Activated CD4-positive, CD25-positive, alpha-beta regulatory T cell treated with anti-CD3 and anti-CD28 coated beads, Interleukin-2, amount 50 U/mL, for 72 hours (primary cell): ENCODE results near the gene CSAG1.
"Not testable (repeated sequence)": the region's sequence is repeated elsewhere in the genome, so short reads cannot be mapped to it uniquely, and the experiment has no call there.

Experiments
- DNase-seq: peaks from one replicate; pipeline ENCODE4 v3.0.0; 2021

The CSAG1 gene, protein sequence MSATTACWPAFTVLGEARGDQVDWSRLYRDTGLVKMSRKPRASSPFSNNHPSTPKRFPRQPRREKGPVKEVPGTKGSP

GRCh38 chrX:152733261-152733975 lies at the start of gene CSAG1, which contains the start of gene MAGEA12:
TSS of gene CSAG1 (minus strand) at chrX:152733721. CDS start at chrX:152732460, 1,261 bp downstream.
TSS of gene MAGEA12 (plus strand) at chrX:152733757. CDS start at chrX:152736162, 2,405 bp downstream.
- no peak for DNase-seq

- not testable (repeated sequence) for DNase-seq
These were observed 36.2 kb upstream of the CSAG1 start, which contains the start of gene MAGEA6 for GRCh38 chrX:152769549-152770289. TSS of gene MAGEA6 (minus strand) at chrX:152769689. CDS start at chrX:152767650, 2,039 bp downstream.

GRCh38 chrX:152766562-152766961 lies 33.0 kb upstream of the CSAG1 start:
- DNase-seq = not testable (repeated sequence)

GRCh38 chrX:152761582-152761981 lies 28.1 kb upstream of the CSAG1 start:
- not testable (repeated sequence) for DNase-seq

- DNase-seq = not testable (repeated sequence)
These were observed 26.0 kb upstream of the CSAG1 start for GRCh38 chrX:152759544-152759943.

GRCh38 chrX:152758918-152759317 lies 25.4 kb upstream of the CSAG1 start, which contains the start of gene CSAG3:
TSS of gene CSAG3 (plus strand) at chrX:152759218.
- DNase-seq = not testable (repeated sequence)

DNA sequence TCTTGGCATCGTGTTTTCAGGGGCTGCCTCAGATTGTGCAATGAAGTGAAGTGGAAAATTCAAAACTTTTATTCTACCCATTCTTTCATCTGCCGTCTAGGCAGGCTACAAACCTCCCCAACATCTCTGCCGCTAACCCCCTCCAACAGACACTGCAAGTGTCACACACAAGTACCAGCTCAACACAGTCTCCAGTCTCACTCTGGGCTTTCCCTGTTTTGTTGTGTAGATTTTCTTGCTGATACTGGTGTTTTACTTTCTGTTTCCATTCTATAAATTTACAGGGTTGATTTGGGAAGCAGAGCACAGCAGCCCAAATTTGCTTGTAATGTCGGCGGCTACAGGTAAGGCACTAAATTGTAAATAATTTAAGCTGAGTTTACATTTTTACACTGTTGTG lies 21.4 kb upstream of the CSAG1 start:
- DNase-seq = not testable (repeated sequence)

DNA sequence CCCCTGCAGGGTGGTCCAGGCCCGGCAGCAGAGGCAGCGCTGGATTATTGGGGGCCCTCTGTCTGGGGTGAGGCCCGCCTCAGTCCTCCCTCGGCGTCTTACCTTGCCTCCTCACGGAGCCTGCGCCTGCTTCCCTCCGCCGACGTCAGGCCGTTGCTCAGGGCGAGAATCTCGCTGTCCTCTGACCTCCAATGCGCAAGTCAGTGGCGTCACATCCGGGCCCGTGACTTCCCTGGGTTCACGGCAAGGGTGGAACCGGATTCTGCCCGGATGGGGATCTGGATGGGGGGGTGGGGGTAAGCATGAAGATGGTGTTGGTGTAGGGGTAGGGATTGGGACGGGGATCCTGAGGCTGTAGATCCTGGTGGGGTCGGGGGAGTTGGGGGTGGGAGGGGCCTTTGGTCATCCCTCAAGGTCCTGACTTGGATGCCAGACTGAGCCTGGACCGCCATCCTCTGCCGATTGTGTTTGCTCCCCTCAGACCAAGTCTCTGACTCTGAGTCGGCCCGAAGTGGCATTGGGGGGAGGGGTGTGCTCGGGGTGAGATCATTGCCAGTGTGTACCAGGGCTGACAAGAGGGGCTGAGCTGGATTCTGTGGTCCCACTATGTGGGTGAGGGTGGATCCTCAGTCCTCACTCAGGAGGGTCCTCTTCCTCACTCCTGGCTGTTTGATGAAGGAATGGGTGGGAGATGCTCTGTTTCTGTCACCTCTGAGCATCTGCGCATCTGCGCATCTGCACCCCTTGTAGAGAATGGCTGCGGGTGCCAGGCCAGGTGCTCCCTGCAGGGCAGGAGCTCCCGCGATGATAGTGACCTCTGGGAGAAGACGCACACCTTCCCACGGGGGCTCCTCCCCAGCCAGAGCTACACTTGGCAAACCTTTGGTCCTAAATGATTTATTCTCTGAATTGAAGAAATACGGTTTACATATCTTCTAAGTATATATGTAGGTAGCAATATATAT lies 20.4 kb upstream of the CSAG1 start, which contains the start of gene MAGEA2:
TSS of gene MAGEA2 (minus strand) at position 157 of the 965 bp plus-strand sequence. CDS start 2,479 bp downstream, outside the sequence.
- not testable (repeated sequence) for DNase-seq

GRCh38 chrX:152738560-152738959 lies 5.0 kb upstream of the CSAG1 start:
- DNase-seq = no peak

DNA sequence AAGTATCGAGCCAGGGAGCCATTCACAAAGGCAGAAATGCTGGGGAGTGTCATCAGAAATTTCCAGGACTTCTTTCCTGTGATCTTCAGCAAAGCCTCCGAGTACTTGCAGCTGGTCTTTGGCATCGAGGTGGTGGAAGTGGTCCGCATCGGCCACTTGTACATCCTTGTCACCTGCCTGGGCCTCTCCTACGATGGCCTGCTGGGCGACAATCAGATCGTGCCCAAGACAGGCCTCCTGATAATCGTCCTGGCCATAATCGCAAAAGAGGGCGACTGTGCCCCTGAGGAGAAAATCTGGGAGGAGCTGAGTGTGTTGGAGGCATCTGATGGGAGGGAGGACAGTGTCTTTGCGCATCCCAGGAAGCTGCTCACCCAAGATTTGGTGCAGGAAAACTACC lies 3.0 kb upstream of the CSAG1 start:
- DNase-seq = not testable (repeated sequence)

DNA sequence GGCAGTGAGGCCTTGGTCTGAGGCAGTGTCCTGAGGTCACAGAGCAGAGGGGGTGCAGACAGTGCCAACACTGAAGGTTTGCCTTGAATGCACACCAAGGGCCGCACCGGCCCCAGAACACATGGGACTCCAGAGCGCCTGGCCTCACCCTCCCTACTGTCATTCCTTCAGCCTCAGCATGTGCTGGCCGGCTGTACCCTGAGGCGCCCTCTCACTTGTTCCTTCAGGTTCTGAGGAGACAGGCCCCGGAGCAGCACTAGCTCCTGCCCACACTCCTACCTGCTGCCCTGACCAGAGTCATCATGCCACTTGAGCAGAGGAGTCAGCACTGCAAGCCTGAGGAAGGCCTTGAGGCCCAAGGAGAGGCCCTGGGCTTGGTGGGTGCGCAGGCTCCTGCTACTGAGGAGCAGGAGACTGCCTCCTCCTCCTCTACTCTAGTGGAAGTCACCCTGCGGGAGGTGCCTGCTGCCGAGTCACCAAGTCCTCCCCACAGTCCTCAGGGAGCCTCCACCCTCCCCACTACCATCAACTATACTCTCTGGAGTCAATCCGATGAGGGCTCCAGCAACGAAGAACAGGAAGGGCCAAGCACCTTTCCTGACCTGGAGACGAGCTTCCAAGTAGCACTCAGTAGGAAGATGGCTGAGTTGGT lies 2.5 kb upstream of the CSAG1 start:
- DNase-seq = no peak

GRCh38 chrX:152735101-152735500 lies 1.6 kb upstream of the CSAG1 start:
- DNase-seq = no peak

DNA sequence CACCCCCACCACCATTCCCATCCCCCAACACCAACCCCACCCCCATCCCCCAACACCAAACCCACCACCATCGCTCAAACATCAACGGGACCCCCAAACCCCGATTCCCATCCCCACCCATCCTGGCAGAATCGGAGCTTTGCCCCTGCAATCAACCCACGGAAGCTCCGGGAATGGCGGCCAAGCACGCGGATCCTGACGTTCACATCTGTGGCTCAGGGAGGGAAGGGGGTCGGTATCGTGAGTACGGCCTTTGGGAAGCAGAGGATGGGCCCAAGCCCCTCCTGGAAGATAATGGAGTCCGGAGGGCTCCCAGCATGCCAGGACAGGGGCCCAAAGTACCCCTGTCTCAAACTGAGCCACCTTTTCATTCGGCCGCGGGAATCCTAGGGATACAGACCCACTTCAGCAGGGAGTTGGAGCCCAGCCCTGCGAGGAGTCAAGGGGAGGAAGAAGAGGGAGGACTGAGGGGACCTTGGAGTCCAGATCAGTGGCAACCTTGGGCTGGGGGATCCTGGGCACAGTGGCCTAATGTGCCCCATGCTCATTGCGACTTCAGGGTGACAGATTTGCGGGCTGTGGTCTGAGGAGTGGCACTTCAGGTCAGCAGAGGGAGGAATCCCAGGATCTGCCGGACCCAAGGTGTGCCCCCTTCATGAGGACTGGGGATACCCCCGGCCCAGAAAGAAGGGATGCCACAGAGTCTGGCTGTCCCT lies 780 bp upstream of the CSAG1 start:
- not testable (repeated sequence) for DNase-seq

DNA sequence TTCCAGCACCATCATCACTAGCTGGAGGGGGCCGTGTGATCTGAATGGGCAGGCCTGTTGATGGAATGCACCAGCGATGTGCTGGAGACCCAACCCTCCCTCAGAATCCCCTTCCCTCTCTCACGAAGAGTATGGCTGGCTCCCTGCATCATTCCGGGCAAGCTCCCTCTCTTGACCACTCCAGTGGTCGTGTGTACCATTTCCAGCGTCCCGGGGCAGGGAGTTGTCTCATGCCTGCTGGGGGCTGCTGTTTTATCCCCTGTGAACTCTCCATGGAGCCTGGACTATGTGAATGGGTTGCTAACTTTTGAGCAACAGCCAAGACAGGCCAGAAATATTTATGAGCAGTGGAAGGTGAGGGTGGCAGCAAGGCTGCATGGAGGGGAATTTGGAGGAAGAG lies 8.1 kb downstream of the CSAG1 start:
- DNase-seq = no peak

DNA sequence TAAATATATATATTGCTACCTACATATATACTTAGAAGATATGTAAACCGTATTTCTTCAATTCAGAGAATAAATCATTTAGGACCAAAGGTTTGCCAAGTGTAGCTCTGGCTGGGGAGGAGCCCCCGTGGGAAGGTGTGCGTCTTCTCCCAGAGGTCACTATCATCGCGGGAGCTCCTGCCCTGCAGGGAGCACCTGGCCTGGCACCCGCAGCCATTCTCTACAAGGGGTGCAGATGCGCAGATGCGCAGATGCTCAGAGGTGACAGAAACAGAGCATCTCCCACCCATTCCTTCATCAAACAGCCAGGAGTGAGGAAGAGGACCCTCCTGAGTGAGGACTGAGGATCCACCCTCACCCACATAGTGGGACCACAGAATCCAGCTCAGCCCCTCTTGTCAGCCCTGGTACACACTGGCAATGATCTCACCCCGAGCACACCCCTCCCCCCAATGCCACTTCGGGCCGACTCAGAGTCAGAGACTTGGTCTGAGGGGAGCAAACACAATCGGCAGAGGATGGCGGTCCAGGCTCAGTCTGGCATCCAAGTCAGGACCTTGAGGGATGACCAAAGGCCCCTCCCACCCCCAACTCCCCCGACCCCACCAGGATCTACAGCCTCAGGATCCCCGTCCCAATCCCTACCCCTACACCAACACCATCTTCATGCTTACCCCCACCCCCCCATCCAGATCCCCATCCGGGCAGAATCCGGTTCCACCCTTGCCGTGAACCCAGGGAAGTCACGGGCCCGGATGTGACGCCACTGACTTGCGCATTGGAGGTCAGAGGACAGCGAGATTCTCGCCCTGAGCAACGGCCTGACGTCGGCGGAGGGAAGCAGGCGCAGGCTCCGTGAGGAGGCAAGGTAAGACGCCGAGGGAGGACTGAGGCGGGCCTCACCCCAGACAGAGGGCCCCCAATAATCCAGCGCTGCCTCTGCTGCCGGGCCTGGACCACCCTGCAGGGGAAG lies 19.4 kb downstream of the CSAG1 start, which contains the start of gene MAGEA2B:
TSS of gene MAGEA2B (plus strand) at position 814 of the 973 bp plus-strand sequence. CDS start 2,479 bp downstream, outside the sequence.
- not testable (repeated sequence) for DNase-seq

GRCh38 chrX:152713195-152713594 lies 20.3 kb downstream of the CSAG1 start:
- not testable (repeated sequence) for DNase-seq

GRCh38 chrX:152709173-152709572 lies 24.3 kb downstream of the CSAG1 start, which contains the start of gene CSAG2:
TSS of gene CSAG2 (minus strand) at chrX:152709273. CDS start at chrX:152709112, 161 bp downstream.
- not testable (repeated sequence) for DNase-seq

DNA sequence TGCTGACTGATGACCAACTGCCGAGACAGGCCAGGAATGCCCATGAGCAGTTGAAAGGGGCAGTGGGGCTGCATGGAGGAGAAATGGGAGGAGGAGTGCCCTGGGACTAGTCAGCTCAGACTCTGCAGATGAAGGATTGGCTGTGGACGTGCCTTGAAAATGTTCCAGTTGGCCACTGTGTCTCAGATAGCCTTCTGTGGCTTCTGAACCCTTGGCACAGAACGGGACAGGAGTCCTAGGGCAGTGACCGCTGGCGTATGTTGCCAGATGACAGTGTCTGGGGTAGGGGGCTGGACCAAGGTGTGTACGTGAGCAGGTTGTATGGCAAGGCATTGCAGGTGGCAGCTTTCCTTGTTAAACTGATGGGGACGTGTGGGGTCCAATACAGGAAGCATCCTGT lies 27.0 kb downstream of the CSAG1 start:
- DNase-seq = not testable (repeated sequence)

- DNase-seq = peak; percentile 23
These were observed 33.1 kb downstream of the CSAG1 start for GRCh38 chrX:152700390-152700789.
